ENCODE results near the gene TPGS1.
"Not testable (repeated sequence)": the region's sequence is repeated elsewhere in the genome, so short reads cannot be mapped to it uniquely, and the experiment has no call there.

The TPGS1 gene

DNA sequence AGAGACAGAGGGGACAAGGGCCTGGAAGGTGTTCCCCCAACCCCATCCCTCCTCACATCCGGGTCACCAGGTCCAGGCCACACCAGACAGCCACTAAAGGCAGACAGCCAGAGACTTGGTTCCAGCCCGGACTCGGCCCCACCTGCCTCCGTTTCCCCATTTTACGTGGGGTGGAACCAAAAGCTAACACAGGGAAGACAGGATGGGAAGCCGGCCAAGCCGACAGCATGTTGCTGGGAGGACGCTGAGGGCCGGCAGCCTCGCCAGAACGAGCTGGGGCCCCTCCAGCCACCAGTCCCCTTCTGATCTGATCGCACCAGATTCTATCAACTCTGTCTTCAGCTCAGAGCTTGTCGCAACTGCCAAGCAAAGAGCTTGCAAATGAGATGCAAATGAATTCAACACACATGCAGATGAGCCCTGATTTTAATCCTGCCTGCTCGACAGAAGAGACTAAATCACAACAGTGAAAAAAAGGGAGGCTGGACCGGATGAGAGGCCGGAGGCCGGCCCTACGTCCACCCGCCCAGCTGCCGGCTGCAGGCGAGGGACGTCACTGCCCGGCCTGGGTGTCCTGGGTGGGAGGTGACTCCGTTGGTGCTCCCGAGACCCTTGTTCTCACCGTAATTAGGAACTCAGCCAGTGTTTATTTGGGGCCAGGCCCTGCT lies 28.9 kb upstream of the TPGS1 start:
- DNase-seq = no peak

DNA sequence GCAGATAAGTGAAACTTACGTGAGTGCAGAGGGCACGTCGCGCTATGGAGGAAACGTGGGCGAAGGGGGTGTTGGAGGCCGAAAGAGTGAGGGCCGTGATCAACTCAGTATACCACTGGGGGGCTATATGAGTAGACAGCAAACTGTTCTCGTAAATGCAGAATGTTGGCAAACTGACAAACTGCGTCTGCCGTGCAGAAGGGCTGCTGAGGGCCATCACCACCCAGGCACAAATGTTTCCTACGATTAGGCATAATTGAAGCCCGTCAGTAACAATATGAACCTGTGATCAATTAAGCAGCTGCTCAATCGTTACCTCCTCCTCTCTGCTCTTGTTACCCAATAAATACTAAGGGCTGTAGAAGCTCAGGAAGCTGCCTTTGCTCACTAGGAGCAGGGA lies 28.3 kb upstream of the TPGS1 start:
- no peak for DNase-seq

DNA sequence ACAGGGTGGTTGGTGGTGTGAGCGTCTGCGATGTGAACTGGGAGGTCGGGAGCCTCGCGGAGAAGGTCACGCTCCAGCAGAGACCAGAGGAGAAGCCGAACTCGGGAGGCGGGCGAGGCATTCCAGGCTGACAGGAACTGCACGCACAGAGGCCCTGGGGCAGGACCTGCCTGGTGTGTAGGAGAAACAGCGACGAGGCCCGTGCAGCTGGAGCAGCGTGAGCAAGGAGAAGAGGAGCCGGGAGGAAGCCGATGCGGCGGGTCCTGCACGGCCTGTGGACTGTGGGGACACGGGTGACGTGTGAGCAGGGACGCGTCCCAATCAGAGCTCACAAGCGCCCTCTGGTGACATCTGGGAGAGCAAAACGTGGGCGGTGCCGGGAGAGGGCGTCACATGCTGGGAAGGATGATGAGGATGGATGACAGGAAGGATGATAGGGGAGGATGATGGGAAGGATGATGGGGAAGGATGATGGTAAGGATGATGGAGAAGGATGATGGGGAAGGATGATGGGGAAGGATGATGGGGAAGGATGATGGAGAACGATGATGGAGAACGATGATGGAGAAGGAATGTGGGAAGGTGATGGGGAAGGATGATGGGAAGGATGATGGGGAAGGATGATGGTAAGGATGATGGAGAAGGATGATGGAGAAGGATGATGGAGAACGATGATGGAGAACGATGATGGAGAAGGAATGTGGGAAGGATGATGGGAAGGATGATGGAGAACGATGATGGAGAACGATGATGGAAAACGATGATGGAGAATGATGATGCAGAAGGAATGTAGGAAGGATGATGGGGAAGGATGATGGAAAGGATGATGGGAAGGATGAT lies 27.1 kb upstream of the TPGS1 start:
- DNase-seq = peak in 3 of 5 donors; percentile 36 to 39 (median 36)

DNA sequence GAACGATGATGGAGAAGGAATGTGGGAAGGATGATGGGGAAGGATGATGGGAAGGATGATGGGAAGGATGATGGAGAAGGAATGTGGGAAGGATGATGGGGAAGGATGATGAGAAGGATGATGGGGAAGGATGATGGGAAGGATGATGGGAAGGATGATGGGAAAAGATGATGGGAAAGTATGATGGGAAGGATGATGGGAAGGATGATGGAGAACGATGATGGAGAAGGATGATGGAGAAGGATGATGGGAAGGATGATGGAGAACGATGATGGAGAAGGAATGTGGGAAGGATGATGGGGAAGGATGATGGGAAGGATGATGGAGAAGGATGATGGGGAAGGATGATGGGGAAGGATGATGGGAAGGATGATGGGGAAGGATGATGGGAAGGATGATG lies 26.2 kb upstream of the TPGS1 start:
- not testable (repeated sequence) for DNase-seq

DNA sequence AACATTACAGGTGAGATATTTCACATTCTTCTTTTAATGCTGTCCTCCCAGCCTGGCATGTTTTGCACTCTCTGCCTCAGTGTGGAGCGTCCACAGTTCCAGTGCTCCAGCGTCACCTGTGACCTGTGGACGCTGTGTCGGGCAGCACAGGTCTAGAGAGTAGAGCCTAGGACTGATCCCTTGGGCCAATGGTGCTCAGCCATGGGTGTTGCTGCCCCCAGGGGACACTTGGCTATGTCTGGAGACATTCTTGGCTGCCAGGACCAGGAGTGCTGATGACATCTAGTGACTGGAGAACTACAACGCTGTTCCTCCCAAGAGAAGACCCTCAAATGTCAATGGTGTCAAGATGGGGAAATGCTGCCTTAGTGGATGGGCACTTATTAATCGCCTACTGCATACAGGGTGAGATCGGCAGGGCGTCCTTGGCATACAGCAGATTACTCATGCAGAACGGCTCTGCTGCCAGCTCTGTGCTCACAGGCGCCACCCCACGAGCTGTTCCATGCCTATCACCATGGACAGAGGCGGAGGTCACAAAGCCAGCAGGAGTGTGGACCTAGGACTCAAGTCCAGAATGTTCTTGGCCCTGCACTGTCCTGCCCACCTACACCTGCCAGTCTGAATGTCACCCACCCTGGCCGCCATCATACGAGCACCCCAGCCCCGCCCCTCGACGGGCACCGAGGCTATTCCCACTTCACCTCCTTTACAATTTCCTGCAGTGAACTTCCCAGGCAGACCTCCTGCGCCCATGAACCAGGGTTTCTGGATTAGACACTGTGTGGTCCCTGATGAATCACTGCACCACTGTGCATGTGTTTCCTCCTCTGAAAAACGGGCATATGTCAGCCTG lies 24.9 kb upstream of the TPGS1 start:
- no peak for DNase-seq

DNA sequence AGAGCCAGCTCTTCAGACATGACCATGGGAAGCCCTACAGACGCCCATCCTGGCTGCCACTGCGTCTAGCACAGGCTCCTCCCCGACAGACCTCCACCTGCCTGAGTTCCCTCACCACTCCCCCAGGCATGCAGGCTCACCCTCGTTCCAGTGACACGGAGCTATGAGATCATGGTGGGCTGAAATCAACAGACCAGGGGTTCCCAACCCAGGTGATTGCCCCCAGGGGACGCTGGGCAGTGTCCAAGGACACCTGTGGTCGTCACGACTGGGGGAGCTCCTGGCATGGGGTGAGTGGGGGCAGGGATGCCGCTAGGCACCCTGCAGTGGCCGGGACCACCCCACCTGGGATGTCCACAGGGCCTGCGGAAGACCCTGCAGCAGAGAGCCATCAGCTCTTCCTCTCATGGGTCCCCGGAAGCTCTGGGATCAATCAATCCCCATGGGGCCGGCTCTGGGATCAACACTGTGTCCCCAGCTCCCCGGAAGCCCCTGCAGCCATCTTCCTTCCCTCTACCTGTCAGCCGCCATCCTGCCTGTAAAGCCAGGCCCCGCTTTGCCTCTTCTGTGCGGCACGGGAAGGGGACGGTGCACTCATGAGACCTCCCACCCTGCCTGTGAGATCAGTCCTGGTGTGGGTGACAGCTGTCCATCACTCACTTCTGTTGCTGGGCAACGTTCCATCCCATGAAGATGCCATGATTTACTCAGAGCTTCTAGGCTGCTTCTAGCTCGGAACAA lies 23.8 kb upstream of the TPGS1 start:
- no peak for DNase-seq

DNA sequence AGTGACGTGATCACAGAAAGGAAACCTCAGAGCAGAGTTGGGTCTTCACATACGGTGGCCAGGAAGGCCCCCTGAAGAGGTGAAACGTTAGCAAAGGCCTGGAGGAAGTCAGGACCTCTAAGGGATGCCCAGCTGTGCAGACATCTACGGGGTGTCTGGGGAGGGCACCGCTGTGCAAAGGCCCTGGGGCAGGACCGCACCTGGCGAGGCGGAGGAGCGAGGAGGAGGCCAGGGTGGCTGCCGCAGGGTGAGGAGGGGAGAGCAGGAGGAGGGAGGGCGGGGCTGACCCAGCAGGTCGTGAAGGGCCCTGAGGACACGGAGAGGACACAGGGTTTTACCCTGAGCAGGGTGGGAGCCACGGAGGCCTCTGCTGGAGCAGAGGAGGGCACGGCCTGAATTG lies 22.8 kb upstream of the TPGS1 start:
- DNase-seq = no peak

DNA sequence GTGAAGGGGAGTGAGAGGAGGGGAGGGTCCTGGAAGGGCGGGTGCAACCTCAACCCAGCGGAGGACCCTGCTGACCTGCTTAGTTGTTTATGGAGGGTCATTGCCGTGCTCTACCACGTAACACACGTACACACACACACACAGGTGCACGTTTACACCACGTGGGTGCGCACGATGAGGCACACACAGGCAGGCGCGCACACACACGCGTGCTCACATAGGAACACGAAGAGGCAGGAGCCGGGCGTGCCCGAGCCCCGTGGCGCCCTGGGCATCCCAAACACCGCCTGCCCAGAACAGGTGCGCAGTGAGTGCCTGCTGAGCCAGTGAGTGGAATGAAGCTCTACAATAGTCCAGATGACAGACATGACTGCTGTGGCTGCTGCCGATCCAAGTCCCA lies 22.2 kb upstream of the TPGS1 start:
- DNase-seq = no peak

DNA sequence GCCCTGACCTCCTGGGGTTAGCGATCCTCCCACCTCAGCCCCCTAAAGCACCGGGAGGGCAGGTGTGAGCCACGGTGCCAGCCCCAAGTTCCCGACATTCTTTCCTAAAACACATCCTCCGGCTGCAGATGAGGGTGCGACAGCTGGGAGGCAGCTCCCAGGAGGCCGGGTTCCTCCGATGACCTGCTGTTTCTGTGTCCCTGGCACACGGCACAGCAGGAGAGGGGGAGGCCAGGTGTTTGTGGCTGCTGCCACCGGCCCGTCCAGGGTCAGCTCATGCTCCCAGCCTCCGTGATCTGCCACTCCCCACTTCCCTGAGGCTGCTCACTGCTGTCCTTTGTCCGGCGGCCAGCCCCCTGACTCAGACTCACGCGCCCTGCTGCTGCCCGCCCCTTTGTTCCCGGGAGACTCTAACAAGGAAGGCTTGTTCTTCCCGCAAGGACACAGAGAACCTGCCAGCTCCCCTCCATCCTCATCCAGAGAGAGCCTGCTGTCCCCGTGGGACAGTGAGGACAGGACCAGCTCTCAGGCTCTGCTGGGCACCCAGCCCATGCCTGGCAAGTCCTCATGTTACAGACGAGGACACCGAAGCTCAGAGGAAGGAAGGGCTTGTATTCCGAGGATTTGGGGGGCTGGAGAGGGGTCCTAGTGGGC lies 21.6 kb upstream of the TPGS1 start:
- DNase-seq = no peak

DNA sequence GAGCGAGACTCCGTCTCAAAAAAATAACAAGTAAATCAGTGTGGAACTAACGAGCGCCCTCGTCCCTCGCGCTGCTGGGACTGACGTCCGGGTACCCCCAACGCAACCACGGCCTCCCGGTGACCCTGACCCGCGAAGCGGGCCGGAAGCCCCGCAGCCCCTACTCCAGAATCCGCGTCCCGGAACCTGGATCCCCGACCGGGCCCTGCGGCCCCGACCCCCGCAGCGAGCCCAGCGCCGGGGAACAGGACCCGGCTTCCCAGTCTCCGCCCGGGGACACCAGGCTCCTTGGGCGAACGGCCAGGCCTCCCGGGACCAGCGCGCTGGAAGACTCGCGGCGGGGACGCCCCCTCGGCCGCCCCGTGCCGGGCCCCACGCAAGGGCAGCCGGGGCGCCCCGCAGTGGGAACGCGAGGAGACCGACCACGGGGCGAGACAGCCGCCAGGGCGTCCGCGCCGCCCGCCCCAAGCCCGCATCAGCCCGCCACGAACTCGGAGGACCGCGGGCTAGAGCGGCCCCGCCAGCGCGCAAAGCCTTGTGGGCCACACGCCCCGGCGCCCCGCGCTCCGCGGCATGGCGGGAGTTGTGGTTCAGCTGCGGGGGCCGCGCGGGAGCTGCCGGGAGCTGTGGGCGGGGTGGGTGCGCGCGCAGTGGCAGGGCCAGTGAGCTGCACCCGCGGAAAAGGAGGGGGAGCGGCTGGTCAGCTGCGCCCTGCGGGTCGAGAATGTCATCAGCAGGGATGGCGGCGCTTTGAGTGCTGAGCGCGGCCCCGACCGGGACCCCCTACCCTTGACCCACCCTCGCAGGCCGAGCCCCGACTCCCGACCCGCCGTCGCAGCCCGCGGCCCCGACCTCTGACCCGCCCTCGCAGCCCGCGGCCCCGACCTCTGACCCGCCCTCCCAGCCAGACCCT lies 18.5 kb upstream of the TPGS1 start:
- DNase-seq = peak; percentile 75 to 93 (median 87)

DNA sequence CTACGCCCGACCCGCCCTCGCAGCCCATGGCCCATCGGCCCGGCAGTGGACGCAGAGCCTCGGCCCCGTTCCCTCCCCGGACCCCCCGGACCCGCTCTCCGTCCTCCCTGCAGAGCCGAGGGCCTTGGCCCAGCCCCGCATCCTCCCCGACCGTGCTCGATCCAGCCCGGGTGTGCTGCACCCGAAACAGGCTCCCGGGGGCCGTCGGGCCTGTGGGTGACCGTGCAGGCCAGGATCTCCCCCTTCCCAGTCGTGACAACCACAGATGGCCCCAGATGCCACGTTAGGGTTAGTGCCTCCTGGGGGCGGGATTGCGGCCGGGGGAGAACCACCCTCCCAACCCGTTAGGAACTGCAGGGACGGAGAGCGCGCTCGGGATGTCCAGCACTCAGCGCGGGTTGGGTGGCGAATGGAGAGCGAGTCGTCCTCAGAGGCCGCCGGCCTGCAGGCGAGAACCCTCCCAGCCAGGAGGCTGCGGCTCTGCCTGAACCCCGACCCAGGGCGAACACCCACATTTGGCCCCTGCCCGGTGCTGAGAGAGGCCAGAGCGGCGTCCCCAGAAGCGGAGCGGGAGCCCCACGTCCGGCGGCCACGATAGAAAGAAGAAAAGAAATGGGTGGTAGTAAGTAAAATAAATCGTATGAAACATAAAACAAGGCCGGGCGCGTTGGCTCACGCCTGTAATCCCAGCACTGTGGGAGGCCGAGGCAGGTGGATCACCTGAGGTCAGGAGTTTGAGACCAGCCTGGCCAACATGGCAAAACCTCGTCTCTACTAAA lies 17.7 kb upstream of the TPGS1 start:
- no peak for DNase-seq

DNA sequence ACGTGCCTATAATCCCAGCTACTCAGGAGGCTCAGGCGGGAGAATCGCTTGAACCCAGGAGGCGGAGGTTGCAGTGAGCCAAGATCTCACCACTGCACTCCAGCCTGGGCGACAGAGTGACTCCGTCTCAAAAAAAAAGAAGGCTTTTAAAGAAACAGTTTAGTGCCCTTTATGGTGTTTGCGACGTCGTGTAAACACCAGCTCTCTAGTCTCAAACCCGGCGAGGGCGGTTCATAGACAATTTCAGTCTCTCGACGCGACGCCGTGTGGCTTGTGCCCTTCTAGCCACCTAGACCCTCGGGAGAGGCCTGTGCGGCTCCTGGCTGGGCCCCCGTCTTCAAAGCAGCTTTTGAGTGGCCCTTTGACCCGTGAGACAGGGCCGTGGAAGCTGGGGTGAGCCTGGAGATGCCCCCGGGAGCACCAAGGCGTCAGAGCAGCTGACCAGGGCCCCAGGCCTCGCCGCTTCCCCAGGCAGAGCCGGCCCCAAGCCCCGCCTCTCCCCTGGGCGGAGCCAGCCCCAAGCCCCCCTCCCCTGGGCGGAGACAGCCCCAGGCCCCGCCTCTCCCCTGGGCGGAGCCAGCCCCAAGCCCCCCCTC lies 16.1 kb upstream of the TPGS1 start:
- peak in 1 of 5 donors; percentile 17 for DNase-seq

DNA sequence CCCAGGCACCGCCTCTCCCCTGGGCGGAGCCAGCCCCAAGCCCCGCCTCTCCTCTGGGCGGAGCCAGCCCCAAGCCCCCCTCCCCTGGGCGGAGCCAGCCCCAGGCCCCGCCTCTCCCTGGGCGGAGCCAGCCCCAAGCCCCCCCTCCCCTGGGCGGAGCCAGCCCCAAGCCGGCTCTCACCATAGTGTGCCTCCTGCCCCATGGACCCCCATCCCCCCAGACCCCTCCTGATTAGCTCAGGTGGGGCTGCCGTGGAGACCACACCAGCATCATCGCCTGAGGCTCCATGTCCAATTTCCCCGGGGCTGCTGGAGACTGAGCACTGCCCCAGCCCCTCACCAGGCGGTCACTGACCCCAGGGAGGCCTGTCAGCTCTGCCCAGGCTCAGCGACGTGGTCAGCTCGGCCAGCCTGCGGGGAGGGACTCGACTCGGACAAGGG lies 15.2 kb upstream of the TPGS1 start:
- peak in 3 of 5 donors; percentile 49 to 65 (median 51) for DNase-seq

DNA sequence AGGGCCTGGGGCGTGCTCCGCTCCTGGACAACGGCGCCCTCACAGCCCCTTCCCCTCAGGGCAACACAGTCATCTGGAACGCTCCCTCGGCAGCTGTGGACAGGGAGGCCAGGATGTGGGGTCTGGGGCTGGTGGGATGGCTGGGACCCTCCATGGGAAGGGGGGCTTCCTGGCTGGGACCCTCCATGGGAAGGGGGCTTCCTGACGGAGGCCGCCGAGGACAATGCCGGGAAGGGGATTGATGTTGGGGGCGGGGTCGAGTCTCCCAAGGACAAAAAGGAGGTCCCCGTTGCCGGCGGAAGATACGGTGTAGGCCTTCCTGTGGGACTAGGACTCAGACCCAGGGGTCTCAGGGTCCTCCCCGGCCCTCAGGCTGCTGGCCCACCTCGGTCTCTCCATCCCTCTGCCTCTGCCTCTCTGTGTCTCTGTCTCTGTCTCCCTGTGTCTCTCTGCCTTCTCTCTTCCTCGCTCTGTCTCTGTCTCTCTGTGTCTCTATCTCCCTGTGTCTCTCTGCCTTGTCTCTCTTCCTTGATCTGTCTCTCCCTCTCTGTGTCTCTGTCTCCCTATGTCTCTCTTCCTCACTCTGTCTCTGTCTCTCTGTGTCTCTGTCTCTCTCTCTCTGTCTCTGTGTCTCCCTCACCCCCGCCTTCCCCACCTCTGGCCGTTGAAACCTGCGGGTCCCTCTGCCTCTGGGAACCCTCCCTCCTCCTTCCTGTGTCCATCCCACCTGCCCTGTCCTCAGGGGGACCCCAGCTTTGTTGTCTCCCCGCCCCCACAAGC lies 13.7 kb upstream of the TPGS1 start:
- DNase-seq = no peak

DNA sequence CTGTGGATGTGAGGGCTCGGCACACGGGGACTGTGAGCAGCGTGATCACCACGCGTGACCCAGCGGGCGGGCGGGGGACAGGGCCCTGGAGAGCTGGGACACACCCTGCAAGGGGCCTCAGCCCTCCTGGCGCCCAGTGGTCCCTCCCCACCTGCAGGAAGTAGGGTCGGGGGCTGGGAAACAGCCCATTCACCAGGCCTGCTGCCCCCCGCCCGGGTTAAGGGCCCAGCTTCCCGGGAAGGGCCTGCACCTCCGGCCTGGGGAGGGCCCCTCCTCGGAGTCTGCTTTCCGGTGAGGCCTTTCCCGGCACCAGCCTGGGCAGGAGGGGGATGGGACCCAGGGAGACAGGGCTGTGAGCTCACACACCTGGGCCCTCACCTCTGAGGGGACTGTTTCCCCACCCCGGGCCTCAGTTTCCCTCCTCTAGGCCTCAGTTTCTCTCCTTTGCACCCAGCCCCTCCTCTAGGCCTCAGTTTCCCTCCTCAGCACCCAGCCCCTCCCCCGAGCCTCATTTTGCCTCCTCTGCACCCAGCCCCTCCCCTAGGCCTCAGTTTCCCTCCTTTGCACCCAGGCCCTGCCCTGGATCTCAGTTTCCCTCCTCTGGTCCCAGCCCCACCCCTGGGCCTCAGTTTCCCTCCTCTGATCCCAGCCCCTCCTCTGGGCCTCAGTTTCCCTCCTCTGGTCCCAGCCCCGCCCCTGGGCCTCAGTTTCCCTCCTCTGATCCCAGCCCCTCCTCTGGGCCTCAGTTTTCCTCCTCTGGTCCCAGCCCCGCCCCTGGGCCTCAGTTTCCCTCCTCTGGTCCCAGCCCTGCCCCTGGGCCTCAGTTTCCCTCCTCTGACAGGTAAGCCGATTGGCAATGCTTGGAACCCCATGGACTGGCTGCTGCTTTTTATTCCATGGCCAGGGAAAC lies 12.9 kb upstream of the TPGS1 start:
- peak in 1 of 5 donors; percentile 9 for DNase-seq

DNA sequence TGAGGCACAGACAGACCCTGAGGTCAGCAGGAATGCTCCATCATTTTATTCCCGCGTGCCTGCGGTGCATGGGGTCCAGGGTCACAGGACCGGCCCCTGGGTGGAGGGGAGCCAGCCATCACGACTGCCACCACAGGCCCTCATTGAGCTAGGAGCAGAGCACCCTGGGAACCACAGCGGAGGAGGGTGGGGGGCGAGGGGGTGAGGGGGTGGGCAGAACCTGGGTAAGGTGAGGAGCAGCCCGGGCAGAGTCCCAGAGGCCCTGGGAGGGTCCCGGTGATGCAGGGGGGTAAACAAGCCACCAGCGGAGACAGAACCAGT lies 12.3 kb upstream of the TPGS1 start:
- no peak for DNase-seq

DNA sequence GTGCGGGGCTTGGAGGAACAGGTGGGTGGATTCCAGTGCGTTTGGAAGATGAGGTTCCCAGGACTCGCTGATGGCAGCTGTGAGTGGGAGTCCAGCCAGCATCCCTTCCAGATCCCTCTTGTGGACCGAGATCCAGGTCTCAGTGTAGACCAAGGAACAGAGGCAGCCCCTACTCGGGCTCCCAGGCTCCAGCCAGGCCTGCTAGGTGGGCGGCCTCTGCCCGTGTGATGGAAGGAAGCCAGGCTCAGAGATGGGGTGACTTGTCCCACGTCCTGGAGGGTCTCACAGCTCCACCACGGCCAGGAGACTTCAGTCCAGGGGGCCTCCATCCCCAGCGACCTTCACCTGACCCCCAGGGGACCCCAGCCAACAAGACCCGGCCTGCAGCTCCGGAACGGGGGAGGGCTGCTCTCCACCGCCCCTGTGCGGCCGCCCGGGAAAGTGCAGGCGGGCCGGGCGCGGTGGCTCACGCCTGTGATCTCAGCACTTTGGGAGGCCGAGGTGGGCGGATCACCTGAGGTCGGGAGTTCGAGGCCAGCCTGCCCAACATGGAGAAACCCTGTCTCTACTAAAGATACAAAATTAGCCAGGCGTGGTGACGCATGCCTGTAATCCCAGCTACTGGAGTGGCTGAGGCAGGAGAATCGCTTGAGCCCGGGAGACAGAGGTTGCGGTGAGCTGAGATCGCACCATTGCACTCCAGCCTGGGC lies 11.7 kb upstream of the TPGS1 start:
- peak in 3 of 5 donors; percentile 18 to 58 (median 35) for DNase-seq

All from T-helper 1 cell (primary cell).